ENCODE results near the gene MRTFA. TPM values are rescaled to one million over a fixed set of nuclear protein-coding genes. Genes with fewer than 3 reads are reported as not detected.

Gene MRTFA
- total and polyA plus RNA-seq, 2 of the 13 experiments (the other 11 are each of a cell fraction or from before 2014, with no cell fraction given), result 2.4 to 8.2 TPM

GRCh38 chr22:40430991-40431390, 205.5 kb downstream of the MRTFA start:
- intact Hi-C loops (cut with micrococcal nuclease; ENCODE audit: unreplicated experiment) (no loop called here), in situ Hi-C loops (cut with HindIII; ENCODE audit: extremely low pct_ligation_motif_present, low pct_unique_long_range_greater_than_20kb) (no loop called here)
- ChIA-PET POLR2A (no interaction called here), CTCF (ENCODE audit: low intra/inter-chr PET ratio, low total read pairs) (no interaction called here)
- 95% methylated on average over 4 of the region's 4 CpGs for whole genome bisulfite sequencing (ENCODE audit: low lambda C conversion rate)
- Histone ChIP-seq H4K20me1 (ENCODE audit: insufficient read depth, low read length) (no peaks in the 10 kb centered on the region), H3K4me1 (ENCODE audit: insufficient read depth, low read length) (peaks cover 5% of the 10 kb centered on the region; the same call in 1 of the 2 replicates), H3K27me3 (ENCODE audit: control insufficient read depth in 1 of 2, insufficient read depth in 2 of 2, low read length in 2 of 2) (no peaks in the 10 kb centered on the region), H3K27ac (ENCODE audit: extremely low read length, insufficient read depth, low read length) (no peak overlapping the region), H2AFZ (ENCODE audit: low read length) (no peak overlapping the region), H3K79me2 (ENCODE audit: insufficient read depth, low read length) (no peaks in the 10 kb centered on the region), H3K4me2 (ENCODE audit: low read depth, low read length) (no peak overlapping the region), H3K4me3 (replicated peaks in 1 of 3; ENCODE audit: insufficient read depth in 1 of 3, low read depth in 2 of 3, low read length in 3 of 3) (no peak overlapping the region), H3K9ac (ENCODE audit: insufficient read depth, low read depth, low read length) (no peak overlapping the region), H3K36me3 (replicated peaks in 1 of 2; ENCODE audit: control insufficient read depth in 1 of 2, insufficient read depth in 2 of 2, low read length in 2 of 2) (peaks cover 36 to 66% of the 10 kb centered on the region in 2 experiments; a peak in 4 of 5 replicates), H3K9me3 (ENCODE audit: low read length) (no peaks in the 10 kb centered on the region)
- no peak for FAIRE-seq
- ATAC-seq, result no peak
- BruUV-seq (replicated peaks), result no TSS peak
- DNase-seq (ENCODE audit: low spot score), result no peak
- TF ChIP-seq REXO4 (CRISPR knock-in tag; IDR thresholded peaks at IDR 0.05; ENCODE audit: borderline replicate concordance) (no peak), ZNF33B (CRISPR knock-in tag; IDR thresholded peaks at IDR 0.05) (no peak), ZNF281 (CRISPR knock-in tag; IDR thresholded peaks at IDR 0.05; ENCODE audit: borderline replicate concordance) (no peak), TP53 (CRISPR knock-in tag; conservative IDR thresholded peaks at IDR 0.05) (no peak), MAFF (IDR thresholded peaks at IDR 0.05; ENCODE audit: low read depth, low read length) (no peak), ZNF263 (CRISPR knock-in tag; IDR thresholded peaks at IDR 0.05) (no peak), ZNF572 (CRISPR knock-in tag; IDR thresholded peaks at IDR 0.05) (no peak), SKIL (CRISPR knock-in tag; IDR thresholded peaks at IDR 0.05; ENCODE audit: borderline replicate concordance) (no peak), HNF1B (CRISPR knock-in tag; IDR thresholded peaks at IDR 0.05) (no peak), KDM4B (CRISPR knock-in tag; IDR thresholded peaks at IDR 0.05) (no peak)
- TF ChIP-seq, protein P1, sequence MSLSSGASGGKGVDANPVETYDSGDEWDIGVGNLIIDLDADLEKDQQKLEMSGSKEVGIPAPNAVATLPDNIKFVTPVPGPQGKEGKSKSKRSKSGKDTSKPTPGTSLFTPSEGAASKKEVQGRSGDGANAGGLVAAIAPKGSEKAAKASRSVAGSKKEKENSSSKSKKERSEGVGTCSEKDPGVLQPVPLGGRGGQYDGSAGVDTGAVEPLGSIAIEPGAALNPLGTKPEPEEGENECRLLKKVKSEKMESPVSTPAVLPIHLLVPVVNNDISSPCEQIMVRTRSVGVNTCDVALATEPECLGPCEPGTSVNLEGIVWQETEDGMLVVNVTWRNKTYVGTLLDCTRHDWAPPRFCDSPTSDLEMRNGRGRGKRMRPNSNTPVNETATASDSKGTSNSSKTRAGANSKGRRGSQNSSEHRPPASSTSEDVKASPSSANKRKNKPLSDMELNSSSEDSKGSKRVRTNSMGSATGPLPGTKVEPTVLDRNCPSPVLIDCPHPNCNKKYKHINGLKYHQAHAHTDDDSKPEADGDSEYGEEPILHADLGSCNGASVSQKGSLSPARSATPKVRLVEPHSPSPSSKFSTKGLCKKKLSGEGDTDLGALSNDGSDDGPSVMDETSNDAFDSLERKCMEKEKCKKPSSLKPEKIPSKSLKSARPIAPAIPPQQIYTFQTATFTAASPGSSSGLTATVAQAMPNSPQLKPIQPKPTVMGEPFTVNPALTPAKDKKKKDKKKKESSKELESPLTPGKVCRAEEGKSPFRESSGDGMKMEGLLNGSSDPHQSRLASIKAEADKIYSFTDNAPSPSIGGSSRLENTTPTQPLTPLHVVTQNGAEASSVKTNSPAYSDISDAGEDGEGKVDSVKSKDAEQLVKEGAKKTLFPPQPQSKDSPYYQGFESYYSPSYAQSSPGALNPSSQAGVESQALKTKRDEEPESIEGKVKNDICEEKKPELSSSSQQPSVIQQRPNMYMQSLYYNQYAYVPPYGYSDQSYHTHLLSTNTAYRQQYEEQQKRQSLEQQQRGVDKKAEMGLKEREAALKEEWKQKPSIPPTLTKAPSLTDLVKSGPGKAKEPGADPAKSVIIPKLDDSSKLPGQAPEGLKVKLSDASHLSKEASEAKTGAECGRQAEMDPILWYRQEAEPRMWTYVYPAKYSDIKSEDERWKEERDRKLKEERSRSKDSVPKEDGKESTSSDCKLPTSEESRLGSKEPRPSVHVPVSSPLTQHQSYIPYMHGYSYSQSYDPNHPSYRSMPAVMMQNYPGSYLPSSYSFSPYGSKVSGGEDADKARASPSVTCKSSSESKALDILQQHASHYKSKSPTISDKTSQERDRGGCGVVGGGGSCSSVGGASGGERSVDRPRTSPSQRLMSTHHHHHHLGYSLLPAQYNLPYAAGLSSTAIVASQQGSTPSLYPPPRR (CRISPR knock-in tag; IDR thresholded peaks at IDR 0.05; ENCODE audit: borderline replicate concordance), result no peak
- TF ChIP-seq, protein P2, sequence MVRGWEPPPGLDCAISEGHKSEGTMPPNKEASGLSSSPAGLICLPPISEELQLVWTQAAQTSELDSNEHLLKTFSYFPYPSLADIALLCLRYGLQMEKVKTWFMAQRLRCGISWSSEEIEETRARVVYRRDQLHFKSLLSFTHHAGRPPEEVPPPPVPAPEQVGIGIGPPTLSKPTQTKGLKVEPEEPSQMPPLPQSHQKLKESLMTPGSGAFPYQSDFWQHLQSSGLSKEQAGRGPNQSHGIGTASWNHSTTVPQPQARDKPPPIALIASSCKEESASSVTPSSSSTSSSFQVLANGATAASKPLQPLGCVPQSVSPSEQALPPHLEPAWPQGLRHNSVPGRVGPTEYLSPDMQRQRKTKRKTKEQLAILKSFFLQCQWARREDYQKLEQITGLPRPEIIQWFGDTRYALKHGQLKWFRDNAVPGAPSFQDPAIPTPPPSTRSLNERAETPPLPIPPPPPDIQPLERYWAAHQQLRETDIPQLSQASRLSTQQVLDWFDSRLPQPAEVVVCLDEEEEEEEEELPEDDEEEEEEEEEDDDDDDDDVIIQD (CRISPR knock-in tag; IDR thresholded peaks at IDR 0.05; ENCODE audit: low read depth), result no peak

Data from HepG2 (cell line).